ENCODE results near the gene NATD1.

Gene NATD1

DNA sequence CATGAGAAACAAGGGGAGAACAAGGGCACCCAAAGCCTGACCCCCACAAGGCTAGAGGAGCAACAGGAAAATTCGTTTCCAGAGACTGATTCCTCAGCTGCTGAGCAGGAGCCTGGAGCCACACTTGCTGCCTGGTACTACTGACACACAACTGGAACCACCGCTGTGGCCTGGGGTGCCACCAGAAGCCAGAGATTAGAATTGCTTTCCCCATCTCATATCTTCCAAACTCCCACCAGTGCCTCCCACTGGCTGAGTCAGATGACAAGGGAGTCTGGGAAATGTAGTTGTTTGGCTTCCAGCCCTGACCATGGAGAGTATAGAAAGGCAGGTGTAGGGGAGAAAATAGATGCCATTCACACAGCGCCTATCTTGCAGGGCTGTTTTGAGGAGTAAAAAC, 35.1 kb downstream of the NATD1 start:
- DNase-seq, result no peak

DNA sequence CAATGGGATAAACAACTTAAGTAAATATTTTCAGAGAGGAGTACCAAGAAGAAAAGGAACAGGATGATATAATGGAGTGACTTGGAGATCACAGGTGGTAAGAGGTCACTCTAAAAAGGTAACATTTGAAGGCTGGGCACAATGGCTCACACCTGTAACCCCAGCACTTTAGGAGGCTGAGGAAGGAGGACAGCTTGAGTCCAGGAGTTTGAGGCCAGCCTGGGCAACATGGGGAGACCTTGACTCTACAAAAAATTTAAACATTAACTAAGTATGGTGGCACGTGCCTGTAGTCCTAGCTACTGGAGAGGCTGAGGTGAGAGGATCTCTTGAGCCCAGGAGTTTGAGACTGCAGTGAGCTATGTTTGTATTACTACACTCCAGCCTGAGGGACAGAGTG, 35.9 kb downstream of the NATD1 start:
- no peak for DNase-seq

DNA sequence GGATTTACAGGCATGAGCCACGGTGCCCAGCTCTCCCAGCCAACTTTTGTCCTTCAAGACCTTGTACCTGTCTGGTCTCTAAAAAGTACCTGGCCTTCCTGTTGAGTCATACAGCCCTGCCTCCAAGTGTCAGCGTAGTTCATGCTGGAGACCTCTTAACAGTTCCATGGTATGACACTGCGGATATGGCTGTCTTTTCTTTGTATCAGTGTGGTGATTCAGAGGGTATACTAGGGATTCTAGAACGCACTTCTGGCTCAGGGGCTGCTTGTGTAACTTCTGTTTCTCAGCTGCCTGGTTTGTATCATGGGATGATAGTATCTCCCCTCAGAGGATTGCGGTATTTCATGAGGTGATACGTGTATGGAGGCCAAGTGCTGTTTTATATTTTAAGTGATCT, 37.3 kb downstream of the NATD1 start:
- DNase-seq, result no peak

DNA sequence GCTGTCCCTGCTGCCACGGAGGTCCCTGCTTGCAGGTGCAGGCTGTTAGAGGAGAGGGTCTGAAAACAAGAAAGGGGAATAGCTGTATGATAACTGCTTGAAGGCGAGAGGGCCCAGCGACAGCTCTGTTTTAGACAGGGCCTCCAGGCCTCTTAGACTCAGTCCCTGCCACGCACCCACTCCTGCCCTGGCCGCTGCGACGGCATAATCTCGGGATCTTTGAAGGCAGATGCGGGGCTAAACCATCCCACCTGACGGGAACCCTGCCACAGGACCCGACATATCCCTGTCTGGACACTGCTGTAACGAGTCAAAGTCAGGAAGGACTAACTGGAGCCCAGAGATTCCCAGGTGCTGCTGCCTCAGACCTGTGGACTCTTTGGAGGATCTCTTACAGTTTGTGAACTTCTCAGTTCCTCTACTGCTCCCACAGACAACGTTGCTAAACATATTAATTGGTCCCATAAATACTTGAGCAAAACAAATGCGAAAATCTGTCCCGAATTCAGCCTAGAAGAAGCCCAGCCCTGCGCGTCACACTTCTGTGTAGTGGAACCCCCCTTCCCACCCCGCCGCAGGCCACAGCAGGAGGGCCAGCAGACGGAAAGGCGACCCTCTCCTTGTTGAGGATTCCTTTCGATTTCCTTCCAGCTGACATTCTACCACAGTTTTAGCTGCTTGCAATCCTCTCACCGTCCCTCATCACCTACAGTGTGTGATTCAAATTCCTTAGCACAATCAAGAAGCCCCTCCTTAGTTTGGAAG, 38.3 kb downstream of the NATD1 start:
- DNase-seq, result peak in 3 of 56 donors; percentile 43 to 49 (median 45)

DNA sequence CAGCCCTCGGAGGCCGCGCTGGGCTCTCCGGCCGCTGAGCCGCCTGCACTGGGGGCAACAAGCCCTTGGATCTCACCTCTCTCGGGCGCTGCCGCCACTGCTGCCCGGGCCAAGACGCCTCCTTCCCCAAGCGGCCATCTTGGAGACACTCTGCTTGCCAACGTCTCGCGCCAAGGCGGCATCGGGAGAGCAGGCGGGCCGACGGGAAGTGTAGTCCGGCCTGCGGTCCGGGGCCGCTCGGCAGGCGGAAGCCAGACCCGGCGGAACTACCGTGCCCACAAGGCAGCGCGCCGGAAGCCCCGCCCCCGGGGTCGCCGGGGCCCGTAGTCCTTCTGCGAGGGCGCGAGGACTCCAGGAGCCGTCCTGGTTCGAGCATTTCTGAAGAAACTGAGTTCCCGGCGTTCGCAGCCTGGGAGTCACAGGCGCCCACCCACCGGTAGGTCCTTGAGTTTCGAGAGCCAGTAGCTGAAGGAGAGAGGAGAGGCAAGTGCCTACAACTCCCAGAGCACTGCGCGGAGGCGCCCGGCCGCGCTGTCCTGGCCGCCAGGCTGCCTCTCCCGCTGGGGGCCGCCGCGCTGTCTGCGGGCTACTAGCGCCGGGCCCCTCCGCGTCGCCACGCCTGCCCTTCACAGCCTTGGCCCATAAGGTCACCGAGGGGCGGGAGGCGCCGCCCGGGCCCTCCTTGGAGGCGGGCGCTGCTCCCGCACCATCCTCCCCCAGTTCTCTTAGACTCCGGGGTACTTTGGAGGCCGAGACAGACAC, 39.0 kb downstream of the NATD1 start, which contains the start of gene TMEM11:
Gene TMEM11, minus strand, starts transcription at position 147 of the 762 bp plus-strand sequence. Its CDS starts 9 bp downstream, at position 138.
- DNase-seq, result peak; percentile 52 to 97 (median 93)

DNA sequence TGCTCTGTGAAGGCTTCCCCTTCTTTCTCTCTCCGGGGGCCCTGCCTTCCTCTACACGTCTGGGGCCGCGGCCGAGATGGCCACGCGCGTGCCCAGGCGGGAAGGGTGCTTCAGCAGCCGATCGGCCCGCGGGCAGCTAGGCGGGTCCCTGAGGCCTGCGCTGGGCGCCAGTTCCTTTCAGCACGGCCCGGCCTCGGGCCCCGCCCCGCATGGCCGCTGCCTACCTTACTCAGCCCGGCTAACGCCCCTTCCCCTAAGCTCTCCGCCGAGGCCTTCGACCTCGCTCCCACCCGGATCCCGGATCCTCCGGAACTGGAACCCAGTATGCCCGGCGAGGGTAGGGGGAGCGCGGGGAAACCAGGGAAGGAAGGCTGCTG, 39.6 kb downstream of the NATD1 start:
- peak in 5 of 56 donors; percentile 12 to 56 (median 42) for DNase-seq

DNA sequence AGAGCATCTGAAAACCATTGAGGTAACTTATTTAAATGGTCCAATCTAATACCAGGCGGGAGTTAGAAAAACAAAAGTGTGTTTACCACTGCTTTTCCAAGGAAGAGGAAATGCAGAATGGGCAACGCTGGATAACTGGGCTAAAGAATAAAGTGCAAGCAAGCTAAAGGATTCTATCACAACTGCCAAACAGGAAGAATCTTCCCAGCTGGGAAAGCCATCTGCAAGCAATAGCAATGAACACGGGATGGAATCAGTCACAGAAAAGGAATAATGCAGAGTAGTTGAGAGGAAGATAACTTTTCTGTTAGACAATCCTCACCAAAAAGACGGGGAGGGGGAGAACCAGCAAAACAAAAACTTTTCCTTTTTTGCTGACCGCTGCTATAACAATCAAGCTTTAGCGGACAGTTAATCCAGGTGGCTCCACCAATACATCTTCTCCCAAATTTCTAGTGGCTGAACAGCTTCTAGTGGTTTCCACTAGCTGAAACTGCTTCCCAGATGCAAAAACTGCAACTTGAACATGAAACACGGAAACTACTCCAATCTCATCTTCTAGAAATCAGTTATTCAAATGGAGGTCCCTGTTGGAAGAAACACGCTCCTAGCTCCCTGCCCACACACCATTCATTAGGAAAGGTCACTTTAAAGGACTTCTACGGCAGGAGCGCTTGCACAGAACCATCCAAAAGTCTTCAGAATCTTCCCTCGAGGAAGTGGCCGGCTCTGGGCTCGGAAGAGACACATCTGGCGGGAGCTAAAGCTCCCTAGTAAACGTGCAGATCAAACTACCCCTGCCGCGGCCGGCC, 40.2 kb downstream of the NATD1 start:
- DNase-seq, result peak in 1 of 56 donors; percentile 11

DNA sequence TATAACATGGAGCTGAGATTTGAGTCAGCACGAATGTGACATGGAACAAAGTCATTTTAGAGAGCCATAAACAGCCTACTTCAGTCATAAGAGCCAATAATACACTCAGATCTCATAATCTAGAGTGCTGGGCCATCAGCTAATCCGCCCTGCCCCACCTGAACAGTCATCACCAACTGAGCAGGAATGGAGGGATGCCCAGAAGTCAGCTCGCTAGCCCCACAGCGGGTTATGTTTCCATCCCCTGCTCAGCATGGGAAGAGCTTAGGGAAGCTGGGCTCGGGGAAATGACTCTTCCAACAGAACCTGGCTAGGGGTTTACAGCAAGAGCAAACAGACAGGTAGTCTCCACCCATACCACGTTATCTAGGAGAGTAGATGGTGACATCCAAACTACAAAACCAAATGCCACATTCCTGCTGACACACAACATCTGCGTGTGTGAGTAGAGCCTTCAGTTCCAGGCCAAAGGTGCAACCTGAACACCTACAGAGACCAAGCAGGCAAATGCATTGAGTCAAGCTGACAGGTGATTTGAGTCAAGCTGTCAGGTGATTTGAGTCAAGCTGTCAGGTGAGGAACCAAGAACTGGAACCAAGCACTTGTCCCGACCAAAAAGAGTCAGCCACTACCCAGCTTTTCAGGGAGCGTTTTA, 41.3 kb downstream of the NATD1 start:
- DNase-seq, result no peak

DNA sequence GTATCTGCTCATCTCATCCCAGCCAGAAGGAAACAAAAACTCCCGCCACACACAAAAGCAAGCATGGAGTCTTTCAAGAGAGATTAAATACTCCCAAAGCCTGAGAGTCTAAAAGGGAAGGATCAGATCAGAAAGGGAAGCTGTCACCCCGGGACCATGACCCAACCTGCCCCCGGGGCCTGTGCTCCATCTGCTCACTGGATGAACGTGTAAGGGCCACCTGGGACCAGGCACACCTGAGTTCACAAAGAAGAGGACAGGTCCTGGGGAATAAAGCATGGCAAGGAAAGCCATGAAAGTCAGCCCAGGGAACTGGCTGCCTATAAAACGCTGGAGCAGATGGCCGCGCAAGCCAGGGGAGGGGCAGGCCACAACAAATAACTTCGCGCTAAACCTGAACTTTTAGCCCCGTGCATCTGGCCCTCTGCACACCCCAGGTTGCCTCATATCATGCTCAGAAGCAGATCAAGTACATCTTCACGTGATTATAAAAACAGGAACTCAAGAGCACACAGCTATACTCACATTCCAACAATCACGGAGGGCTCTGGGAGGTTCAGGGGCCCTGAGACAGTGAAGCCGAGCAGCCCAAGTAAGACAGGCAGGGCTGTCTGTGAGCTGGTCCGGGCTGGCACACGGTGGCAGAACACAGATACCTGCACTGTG, 42.7 kb downstream of the NATD1 start:
- DNase-seq, result no peak

DNA sequence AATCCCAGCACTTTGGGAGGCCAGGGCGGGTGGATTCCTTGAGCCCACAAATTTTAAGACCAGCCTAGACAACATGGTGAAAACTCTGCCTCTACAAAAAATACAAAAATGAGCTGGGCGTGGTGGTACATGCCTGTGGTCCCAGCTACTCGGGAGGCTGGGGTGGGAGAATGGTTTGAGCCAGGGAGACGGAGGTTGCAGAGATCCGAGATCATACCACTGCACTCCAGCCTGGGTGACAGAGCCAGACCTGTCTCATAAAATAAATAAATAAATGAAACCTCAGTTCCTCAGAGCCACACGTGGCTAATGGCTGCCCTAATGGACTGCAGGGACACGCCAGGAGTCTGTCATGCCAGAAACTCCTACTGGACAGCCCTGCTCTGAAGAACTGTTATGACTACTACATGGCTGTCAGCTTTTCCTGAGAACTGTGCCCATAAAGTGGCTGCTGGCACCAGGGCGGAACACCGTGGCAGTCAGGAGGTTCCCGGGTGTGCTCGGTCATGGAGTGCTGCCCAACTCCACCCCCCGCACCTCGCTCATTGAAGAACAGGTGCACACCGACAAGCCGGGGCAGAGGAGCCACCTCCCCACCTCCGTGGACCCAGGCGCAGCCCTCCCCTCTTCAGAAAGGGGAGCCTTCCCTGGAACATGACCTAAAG, 43.6 kb downstream of the NATD1 start:
- DNase-seq, result no peak

DNA sequence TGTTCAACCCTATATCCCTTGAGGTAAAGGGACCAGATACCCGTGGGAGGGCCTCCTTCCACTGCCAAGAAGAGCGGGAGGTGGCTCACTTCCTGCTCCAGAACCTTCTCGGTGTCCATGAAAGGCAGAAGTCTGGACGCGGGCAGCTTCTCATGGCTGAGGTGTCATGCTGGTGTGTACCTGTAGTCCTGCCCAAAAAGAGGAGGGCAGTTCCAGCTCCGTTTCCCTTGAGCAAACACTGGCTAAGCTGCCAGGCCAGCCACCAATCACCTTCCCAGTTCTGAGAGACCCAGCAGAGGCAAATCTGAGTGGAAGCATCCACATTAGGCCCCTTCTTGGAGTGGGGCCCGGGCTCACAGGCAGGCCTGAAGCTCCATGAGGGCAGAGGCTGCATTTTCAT, 44.9 kb downstream of the NATD1 start:
- no peak for DNase-seq

DNA sequence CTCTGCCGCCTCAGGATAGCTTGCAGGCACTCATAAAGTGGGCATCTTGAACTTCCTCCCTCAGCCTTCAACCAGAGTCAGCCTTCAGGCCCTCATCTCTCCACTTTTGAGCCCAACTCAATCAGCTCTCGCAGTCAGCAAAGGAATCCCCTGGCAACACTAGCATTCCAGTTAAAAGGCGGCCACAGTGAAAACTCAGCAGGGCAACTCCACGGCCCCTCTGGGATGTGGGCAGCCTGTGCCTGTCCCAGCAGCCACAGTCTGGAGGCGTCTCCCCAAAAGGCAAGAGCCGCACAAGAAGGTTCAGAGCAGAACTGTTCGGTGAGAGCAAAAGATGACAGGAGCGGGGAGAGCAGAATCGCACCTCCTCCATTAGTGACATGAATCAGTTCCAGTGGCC, 48.3 kb downstream of the NATD1 start:
- DNase-seq, result no peak

DNA sequence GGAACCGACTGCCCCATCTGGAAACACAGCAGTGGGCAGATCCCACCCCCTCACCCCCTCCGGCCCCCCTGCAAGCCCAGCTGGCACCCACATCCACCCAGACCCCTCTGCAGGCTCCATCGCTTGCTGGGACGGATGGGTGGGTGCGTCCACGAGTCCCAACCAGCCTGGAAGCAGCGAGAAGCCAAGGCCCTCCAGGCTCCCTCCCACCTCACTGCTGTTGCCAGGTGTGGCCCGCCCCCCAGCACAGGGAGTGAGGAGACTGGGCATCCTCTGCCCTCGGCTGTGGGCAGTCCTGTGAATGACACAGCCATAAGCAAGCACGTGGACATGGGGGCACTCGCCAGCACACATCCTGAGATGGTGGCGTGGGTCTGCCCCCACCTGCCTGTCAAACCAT, 50.7 kb downstream of the NATD1 start:
- DNase-seq, result no peak

DNA sequence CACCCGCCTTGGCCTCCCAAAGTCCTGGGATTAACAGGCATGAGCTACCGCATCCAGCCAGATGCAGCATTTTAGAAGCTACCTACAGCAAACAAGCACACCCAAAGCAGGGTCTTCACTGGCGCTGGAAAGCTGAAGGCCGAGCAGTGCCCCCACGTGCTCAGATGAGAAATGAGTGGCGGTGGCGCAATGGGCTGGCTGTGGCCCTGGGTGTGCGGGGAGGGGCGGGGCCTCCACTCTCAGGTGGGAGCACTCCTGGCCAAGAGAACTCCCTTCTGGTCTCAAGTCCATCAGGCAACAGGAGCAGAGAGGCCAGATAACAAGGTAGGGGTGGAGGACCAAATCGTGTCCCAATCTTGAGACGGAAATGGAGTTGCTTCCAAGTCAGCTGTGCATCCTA, 51.3 kb downstream of the NATD1 start:
- DNase-seq, result no peak

DNA sequence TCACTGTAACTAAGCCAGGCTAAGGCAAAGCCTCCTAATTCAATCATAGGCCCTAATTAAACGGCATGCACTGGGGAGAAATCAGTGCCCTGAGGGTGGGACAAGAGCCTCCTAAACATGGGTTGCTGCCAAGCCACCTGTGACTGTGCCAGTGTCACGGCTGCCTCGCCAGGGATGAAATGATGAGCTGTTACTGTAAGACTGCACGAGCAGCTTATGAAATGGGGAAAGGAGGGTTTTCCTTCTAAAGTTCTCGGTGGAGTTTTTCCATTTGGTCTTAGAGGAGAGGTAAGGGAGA, 52.0 kb downstream of the NATD1 start:
- DNase-seq, result no peak

DNA sequence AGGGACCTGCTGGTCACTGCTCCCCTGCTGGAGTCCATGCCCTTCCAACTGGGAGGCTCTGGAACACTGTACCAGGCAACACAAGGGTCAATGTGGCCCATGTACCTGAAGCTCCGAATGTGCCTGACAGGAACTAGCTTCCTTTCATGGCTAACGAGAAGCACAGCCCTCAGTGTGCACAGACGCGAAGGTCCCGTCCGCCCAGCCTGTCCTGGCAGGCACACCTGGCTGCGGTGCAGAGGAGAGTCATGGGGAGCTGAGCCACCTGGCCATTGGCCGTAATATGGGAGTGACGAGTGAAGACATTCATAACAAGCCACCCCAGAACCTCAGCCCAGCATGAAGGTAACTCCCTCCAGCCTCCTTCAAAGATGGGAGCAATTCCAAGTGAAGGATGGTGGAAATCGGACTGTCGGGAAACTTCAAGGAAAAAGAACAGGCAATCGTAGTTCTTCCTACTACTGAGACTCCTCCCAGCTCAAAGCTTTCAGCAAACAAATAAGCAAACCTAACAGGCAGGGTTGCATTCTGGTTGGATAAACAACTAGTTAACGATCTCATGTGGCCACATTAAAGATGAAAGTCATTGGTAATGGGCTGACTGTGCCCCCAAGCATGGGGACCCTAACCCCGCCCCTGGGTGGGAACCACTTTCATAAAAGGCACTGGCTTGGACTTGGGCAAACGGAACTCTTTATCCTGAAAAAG, 52.5 kb downstream of the NATD1 start:
- DNase-seq, result no peak

DNA sequence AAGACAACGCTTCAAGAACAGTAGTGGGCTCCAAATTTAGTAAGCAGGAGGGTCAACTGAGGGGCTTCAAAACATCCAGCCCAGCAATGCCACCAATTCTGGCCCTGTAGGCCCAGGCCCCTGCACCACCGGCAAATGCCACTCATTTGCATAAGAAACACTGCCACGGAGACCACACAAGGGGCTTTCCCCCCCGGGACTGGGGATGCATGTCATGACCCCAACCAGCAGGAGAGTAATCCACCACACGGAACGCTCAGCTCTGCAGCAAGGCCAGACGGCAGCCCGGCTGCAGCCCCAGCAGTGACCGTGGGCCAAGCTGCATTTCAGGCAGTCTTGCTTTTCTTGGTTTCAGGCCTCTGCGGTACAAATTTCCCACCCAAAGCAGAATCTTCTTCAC, 53.4 kb downstream of the NATD1 start:
- no peak for DNase-seq

DNA sequence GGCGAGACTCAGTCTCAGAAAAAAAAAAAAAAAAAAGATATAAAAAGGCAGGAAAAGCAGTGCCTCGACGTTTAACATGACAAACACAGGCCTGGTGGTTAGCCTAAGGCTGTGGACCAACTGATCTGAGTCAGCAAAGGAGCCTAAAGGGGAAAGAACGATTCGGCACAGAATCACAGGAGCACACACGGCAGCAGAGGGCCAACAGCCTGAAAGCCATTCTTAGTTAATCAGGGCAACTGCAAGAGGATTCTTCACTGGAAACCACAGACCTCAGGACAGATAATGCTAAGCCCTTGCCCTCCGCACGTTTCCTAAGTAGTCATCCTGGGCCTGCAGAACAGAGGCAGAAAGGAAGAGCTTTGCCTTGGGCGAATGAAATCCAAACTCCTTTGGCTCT, 53.9 kb downstream of the NATD1 start:
- no peak for DNase-seq

DNA sequence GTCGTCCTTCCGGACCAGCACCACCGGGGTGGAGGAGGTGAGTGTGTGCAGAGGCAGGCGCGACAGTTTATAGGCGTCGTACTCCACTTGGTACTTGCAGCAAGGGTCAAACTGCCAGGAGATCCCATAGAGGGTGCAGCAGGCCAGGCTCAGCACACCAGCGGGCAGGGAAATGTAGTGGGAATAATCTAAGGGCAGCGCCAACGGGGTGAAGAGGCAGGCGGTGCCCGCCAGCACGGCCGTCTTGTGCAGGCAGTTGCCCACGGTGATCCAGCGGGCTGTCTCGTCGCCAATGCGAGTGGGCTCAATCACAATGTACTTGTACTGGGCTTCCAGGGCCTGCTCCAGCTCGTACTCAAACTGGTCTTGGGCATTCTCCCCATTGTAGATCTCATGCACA, 54.8 kb downstream of the NATD1 start:
- no peak for DNase-seq

DNA sequence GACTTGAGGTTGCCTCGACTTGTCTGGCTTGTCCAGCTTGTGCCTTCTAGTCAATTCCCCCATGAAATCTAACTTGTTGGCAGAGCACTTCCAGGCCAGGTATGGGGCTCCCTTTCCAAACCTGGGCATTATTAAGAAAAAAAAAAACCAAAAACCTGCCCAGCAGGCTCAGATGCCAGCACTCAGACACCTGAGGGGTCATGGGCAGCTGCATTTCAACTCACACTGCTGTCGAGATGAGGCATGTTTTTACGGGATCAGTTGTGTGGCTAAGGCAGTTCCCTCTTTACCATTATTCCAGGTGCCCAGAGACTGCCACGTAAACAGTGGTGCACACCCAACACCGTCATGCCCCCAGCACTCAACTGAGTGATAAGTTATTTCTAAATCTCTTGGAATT, 57.1 kb downstream of the NATD1 start:
- no peak for DNase-seq
